Measurements from ENCODE around the gene TWF2. TPM values are rescaled to one million over a fixed set of nuclear protein-coding genes. Genes with fewer than 3 reads are reported as not detected.

Gene TWF2
- total and polyA plus RNA-seq, 10 of the 15 experiments (the other 5 are each of a cell fraction or from before 2014, with no cell fraction given) = 0.16 to 106 (median 68.5) TPM

DNA sequence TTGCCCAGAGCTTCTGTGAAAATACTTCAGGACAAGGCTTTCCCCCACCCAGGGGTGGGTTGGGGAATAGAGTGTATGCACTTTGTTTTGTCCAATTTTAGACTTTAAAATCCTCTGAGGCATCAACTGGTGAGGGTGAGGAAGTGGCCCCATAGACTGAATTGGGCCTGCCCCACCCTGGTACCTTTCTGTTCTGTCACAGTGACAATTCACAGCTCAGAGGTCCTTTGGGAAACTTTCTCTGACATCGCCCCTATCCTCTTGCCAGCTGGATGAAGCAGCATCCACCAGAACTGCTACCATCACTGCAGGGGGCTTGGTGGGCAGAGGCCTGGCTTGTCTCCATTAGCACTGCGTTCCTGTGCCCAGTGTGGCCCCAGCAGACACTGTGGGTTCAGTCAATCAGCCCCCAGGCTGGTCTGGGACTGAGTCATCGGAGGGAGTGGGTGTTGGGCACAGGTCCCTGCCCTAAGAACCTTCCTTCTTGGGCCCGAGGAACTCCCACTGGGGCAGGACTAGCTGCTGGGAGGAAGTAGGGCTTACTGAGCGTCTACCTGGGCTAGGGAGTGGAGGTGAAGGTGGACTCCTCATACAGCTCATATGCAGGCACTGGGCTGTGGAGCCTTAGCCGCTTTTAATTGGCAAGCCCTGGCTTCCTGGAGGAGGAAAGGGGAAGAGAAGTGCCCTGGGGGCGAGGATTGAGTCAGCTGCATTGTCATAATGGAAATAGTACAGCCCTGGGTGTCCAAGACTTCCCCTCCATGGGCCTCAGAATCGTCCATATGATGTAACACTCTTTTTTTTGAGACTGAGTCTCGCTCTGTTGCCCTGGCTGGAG lies 5.1 kb upstream of the TWF2 start:
- H3K4me3 ChIP-seq = peak overlapping the region; percentile 89; the same call in 1 of the 2 replicates
- H3K9ac ChIP-seq (ENCODE audit: control insufficient read depth, insufficient read depth, low read length) = no peak overlapping the region; the same call in 1 of the 2 replicates
- ChIA-PET POLR2A (interaction anchor here (0.5 to 6.8 kb wide), 13 partner anchors 9 to 1582 kb away, joined by 3 to 49 read pairs (median 4); partner anchors contain the start of genes TLR9 and WDR82), SMC1A (ENCODE audit: uncharacterized antibody, unreplicated experiment) (interaction anchor here (1.0 to 7.4 kb wide), 13 partner anchors 9 to 191 kb away, joined by 3 to 62 read pairs (median 6); partner anchors contain the start of genes TLR9 and WDR82), CTCF (interaction anchor here (1.7 to 7.5 kb wide), 7 partner anchors 9 to 95 kb away, joined by 5 to 87 read pairs (median 8); partner anchors contain the start of genes TLR9 and WDR82), RAD21 (ENCODE audit: unreplicated experiment) (interaction anchor here (1.0 to 2.8 kb wide), 7 partner anchors 9 to 39 kb away, joined by 4 to 14 read pairs (median 6); partner anchors contain the start of genes TLR9 and WDR82)
- intact Hi-C loops (cut with micrococcal nuclease; ENCODE audit: unreplicated experiment) = loop anchor here (2.0 kb wide), 1 partner anchor 35 kb away; the partner anchor contains the start of gene WDR82
- H3K36me3 ChIP-seq (ENCODE audit: control insufficient read depth in 2 of 2, insufficient read depth in 2 of 2, low read length in 1 of 2) = peaks cover 0 to 2% of the 10 kb centered on the region in 2 experiments; a peak in 3 of 4 replicates
- peaks cover 13% of the 10 kb centered on the region for H3K79me2 ChIP-seq (ENCODE audit: control insufficient read depth, insufficient read depth, low read length)
- H3K27me3 ChIP-seq (replicated peaks in 1 of 2; ENCODE audit: control insufficient read depth in 2 of 2, insufficient read depth in 2 of 2, low read length in 1 of 2) = no peaks in the 10 kb centered on the region
- peak overlapping the region; percentile 15; the same call in 1 of the 2 replicates for H2AFZ ChIP-seq (ENCODE audit: control insufficient read depth, low read depth, low read length)
- H3K27ac ChIP-seq (ENCODE audit: control insufficient read depth, insufficient read depth) = peak overlapping the region; percentile 67
- peaks cover 56% of the 10 kb centered on the region for H3K4me1 ChIP-seq (ENCODE audit: control insufficient read depth, insufficient read depth, low read length)
- in situ Hi-C loops (cut with MboI) = no loop called here
- ATAC-seq = peak; percentile 73
- no peaks in the 10 kb centered on the region; the same call in 2 of the 3 replicates for H3K9me3 ChIP-seq (replicated peaks; ENCODE audit: control insufficient read depth, insufficient read depth, low read length)
- peak; percentile 79 for FAIRE-seq
- H3K4me2 ChIP-seq (ENCODE audit: control insufficient read depth, insufficient read depth) = peak overlapping the region; percentile 100
- DNase-seq (ENCODE audit: low read depth, low spot score) = peak; percentile 85
- H4K20me1 ChIP-seq (ENCODE audit: control insufficient read depth, insufficient read depth) = no peaks in the 10 kb centered on the region
- 2% methylated on average over 9 of the region's 9 CpGs for WGBS (ENCODE audit: insufficient coverage, insufficient replicate concordance, low lambda C conversion rate, missing lambda C conversion rate)
- no TSS peak for BruUV-seq (replicated peaks)
- TF ChIP-seq POLR2AphosphoS2 (IDR thresholded peaks at IDR 0.05; ENCODE audit: low read depth, low read length) = no peak
- TF ChIP-seq, protein P1, sequence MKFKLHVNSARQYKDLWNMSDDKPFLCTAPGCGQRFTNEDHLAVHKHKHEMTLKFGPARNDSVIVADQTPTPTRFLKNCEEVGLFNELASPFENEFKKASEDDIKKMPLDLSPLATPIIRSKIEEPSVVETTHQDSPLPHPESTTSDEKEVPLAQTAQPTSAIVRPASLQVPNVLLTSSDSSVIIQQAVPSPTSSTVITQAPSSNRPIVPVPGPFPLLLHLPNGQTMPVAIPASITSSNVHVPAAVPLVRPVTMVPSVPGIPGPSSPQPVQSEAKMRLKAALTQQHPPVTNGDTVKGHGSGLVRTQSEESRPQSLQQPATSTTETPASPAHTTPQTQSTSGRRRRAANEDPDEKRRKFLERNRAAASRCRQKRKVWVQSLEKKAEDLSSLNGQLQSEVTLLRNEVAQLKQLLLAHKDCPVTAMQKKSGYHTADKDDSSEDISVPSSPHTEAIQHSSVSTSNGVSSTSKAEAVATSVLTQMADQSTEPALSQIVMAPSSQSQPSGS (IDR thresholded peaks at IDR 0.05; ENCODE audit: low read length) = no peak
- no peak for TF ChIP-seq RAD51 (IDR thresholded peaks at IDR 0.05)
- no peak for TF ChIP-seq MYC (IDR thresholded peaks at IDR 0.05; ENCODE audit: insufficient read depth, insufficient read length, insufficient replicate concordance, low read length, severe bottlenecking)
- TF ChIP-seq, protein P2, sequence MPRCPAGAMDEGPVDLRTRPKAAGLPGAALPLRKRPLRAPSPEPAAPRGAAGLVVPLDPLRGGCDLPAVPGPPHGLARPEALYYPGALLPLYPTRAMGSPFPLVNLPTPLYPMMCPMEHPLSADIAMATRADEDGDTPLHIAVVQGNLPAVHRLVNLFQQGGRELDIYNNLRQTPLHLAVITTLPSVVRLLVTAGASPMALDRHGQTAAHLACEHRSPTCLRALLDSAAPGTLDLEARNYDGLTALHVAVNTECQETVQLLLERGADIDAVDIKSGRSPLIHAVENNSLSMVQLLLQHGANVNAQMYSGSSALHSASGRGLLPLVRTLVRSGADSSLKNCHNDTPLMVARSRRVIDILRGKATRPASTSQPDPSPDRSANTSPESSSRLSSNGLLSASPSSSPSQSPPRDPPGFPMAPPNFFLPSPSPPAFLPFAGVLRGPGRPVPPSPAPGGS (IDR thresholded peaks at IDR 0.05; ENCODE audit: borderline replicate concordance, insufficient read depth, low read depth, low read length, poor library complexity, severe bottlenecking) = peak; percentile 55
- no peak for TF ChIP-seq ZZZ3 (IDR thresholded peaks at IDR 0.05; ENCODE audit: control insufficient read depth, insufficient read length, low read depth)
- TF ChIP-seq HDAC6 (IDR thresholded peaks at IDR 0.05; ENCODE audit: unreplicated experiment) = no peak
- peak; percentile 99 for TF ChIP-seq EED (IDR thresholded peaks at IDR 0.05; ENCODE audit: low read depth)
- TF ChIP-seq MEF2B (IDR thresholded peaks at IDR 0.05; ENCODE audit: partially characterized antibody, poor library complexity, severe bottlenecking) = no peak
- TF ChIP-seq, protein P3, sequence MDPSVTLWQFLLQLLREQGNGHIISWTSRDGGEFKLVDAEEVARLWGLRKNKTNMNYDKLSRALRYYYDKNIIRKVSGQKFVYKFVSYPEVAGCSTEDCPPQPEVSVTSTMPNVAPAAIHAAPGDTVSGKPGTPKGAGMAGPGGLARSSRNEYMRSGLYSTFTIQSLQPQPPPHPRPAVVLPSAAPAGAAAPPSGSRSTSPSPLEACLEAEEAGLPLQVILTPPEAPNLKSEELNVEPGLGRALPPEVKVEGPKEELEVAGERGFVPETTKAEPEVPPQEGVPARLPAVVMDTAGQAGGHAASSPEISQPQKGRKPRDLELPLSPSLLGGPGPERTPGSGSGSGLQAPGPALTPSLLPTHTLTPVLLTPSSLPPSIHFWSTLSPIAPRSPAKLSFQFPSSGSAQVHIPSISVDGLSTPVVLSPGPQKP (IDR thresholded peaks at IDR 0.05; ENCODE audit: low read depth, low read length) = no peak
- no peak for TF ChIP-seq BACH1 (IDR thresholded peaks at IDR 0.05; ENCODE audit: borderline replicate concordance)
- TF ChIP-seq RCOR1 (conservative IDR thresholded peaks at IDR 0.05; ENCODE audit: low read depth, low read length) = no peak
- TF ChIP-seq GABPA (IDR thresholded peaks at IDR 0.05; ENCODE audit: low read depth) = no peak
- no peak for TF ChIP-seq RBBP5 (conservative IDR thresholded peaks at IDR 0.05)
- no peak for TF ChIP-seq STAT3 (IDR thresholded peaks at IDR 0.05; ENCODE audit: low read depth, low read length)
- TF ChIP-seq PAX5 (IDR thresholded peaks at IDR 0.05; ENCODE audit: borderline replicate concordance, low read depth, low read length) = peak; percentile 86; the same call in 1 of the 2 replicates
- no peak for TF ChIP-seq HDAC2 (IDR thresholded peaks at IDR 0.05)
- no peak for TF ChIP-seq ZNF274 (IDR thresholded peaks at IDR 0.05; ENCODE audit: insufficient read depth, insufficient read length)
- no peak for TF ChIP-seq SP1 (IDR thresholded peaks at IDR 0.05; ENCODE audit: low read depth, low read length)
- TF ChIP-seq JUNB (IDR thresholded peaks at IDR 0.05) = peak; percentile 97

All from GM12878 (cell line).